BLaER1 treated with 17β-estradiol and CSF1 and Interleukin-3, amounts not matched to agents 10 nM and 100 nM (cell line): ENCODE measurements around the gene COL12A1.

ENCODE experiments used
- H3K27ac ChIP-seq, 11 experiments: shearing (Covaris generic); formaldehyde crosslinking; 2 replicates each; pipeline ENCODE4 v1.8.1; 2022
- H3K27me3 ChIP-seq, 11 experiments: shearing (Covaris generic); formaldehyde crosslinking; 2 replicates each; pipeline ENCODE4 v1.8.1; 2022
- H3K36me3 ChIP-seq, 11 experiments: shearing (Covaris generic); formaldehyde crosslinking; 2 replicates each; pipeline ENCODE4 v1.8.1; 2022
- H3K4me1 ChIP-seq, 10 experiments: shearing (Covaris generic); formaldehyde crosslinking; 2 replicates each; pipeline ENCODE4 v1.8.1; 2022
- H3K4me2 ChIP-seq, 11 experiments: shearing (Covaris generic); formaldehyde crosslinking; 2 replicates each; pipeline ENCODE4 v1.8.1; 2022
- H3K4me3 ChIP-seq, 10 experiments: shearing (Covaris generic); formaldehyde crosslinking; 2 replicates each; pipeline ENCODE4 v1.8.1; 2022
- H3K9ac ChIP-seq, 11 experiments: shearing (Covaris generic); formaldehyde crosslinking; 2 replicates each; pipeline ENCODE4 v1.8.1; 2022
- H3K9me3 ChIP-seq, 11 experiments: shearing (Covaris generic); formaldehyde crosslinking; replicated peaks in 1 of 11; 2 replicates each; pipeline ENCODE4 v1.8.1; 2022
- H4K20me1 ChIP-seq, 11 experiments: shearing (Covaris generic); formaldehyde crosslinking; 2 replicates each; pipeline ENCODE4 v1.8.1; 2022
- Cebpa-rat ChIP-seq, 11 experiments: shearing (Covaris generic); IDR thresholded peaks; 2 replicates each; pipeline ENCODE4 v1.8.1; 2022

Gene COL12A1

DNA sequence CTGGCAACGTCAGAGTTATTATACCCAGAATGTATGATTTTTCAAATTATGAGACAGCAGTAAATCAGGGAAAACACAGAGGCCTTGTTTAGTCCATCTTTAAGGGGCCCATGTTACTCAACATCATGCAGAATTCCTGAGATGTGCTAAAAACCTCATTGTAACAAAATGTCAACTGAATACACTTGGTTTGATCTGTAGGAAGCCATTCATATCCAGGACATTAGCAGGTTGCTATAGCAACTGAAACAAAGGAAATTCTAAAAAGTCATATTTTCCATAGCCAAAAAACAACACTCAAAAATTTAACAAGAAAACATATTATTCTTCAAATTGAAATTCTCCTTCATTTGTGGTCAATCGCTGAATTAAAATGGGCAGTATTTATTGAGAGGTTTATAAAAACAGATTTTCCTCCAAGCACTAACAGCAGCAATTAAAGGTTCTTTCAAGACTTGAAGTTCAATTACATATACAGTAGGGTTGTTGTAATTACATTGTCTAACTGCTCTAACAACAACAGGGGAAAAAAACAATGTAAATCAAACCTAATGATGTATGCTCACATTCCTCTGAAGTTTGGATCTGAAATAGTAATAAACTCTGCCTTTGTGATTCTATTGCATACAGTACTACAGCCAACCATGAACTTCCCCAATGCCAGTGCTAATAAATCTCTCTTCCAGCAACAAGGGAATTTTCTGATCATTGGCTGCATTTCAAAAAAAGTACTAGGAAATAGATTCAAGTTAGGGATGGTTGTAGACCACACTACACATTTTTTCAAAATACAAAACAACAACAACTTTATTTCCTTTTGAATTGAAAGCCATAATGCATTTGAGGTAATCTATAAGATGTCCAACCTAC is 34.9 kb downstream of the COL12A1 start:
- no peaks in the 10 kb centered on the region for H3K27me3 ChIP-seq
- no peak for TF ChIP-seq Cebpa-rat (IDR thresholded peaks at IDR 0.05)
- H3K4me3 ChIP-seq: no peak overlapping the region
- H4K20me1 ChIP-seq: no peaks in the 10 kb centered on the region
- no peaks in the 10 kb centered on the region for H3K36me3 ChIP-seq
- H3K4me1 ChIP-seq: no peaks in the 10 kb centered on the region
- H3K9ac ChIP-seq: no peak overlapping the region
- H3K4me2 ChIP-seq: no peak overlapping the region
- no peaks in the 10 kb centered on the region for H3K9me3 ChIP-seq
- no peak overlapping the region for H3K27ac ChIP-seq

GRCh38 chr6:75169689-75170586 is 35.9 kb downstream of the COL12A1 start:
- H3K4me3 ChIP-seq: no peak overlapping the region
- no peak overlapping the region for H3K27ac ChIP-seq
- H3K9me3 ChIP-seq: no peaks in the 10 kb centered on the region
- no peak overlapping the region for H3K9ac ChIP-seq
- no peaks in the 10 kb centered on the region for H3K4me1 ChIP-seq
- no peak for TF ChIP-seq Cebpa-rat (IDR thresholded peaks at IDR 0.05)
- no peak overlapping the region for H3K4me2 ChIP-seq
- H3K27me3 ChIP-seq: no peaks in the 10 kb centered on the region
- no peaks in the 10 kb centered on the region for H3K36me3 ChIP-seq
- no peaks in the 10 kb centered on the region for H4K20me1 ChIP-seq

DNA sequence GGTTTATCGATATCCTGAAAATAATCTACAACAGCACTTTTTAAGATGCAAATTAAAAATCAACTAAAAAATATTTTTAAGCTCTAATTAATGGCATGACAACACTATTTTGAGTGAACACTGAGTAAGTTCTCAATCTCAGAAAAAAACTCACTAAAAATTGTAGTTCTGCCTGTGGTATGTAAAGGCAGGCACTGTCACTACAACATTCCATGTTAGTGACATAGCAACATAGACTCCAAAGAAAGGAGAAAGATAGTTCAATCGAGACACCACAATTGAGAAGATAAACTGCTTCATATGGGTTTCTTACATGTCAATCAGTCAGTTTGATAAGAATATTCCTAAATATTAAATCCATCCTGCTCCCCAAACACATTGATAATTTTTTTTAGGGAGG is 38.0 kb downstream of the COL12A1 start:
- Histone ChIP-seq H3K9me3 (no peaks in the 10 kb centered on the region), H4K20me1 (no peaks in the 10 kb centered on the region), H3K4me2 (no peak overlapping the region), H3K27ac (no peak overlapping the region), H3K4me1 (no peaks in the 10 kb centered on the region), H3K9ac (no peak overlapping the region), H3K4me3 (no peak overlapping the region), H3K27me3 (no peaks in the 10 kb centered on the region), H3K36me3 (no peaks in the 10 kb centered on the region)
- TF ChIP-seq Cebpa-rat (IDR thresholded peaks at IDR 0.05): no peak

DNA sequence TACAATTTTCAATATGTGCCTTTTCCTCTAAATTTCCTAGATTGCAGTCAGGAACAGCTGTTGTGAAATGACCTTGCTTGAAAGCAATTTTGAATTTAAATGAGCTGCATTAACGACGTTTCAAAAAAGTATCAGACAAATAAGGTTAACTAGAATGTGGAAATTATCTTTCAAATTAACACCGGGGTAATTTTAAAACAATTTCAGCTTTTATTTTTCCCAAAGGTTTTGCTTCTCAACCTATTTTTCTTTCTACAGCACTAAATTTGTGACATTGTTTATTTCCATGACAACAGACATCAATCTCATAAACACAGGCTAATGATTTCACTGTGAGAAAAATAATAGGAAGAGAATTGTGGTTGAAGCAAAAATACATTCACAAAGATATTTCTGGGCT is 38.5 kb downstream of the COL12A1 start:
- Histone ChIP-seq H3K27ac (no peak overlapping the region), H3K9ac (no peak overlapping the region), H3K27me3 (no peaks in the 10 kb centered on the region), H3K4me2 (no peak overlapping the region), H3K4me1 (no peaks in the 10 kb centered on the region), H3K4me3 (no peak overlapping the region), H3K9me3 (no peaks in the 10 kb centered on the region), H4K20me1 (no peaks in the 10 kb centered on the region), H3K36me3 (no peaks in the 10 kb centered on the region)
- no peak for TF ChIP-seq Cebpa-rat (IDR thresholded peaks at IDR 0.05)

GRCh38 chr6:75166773-75167172 is 39.1 kb downstream of the COL12A1 start:
- H3K36me3 ChIP-seq: no peaks in the 10 kb centered on the region
- H3K27me3 ChIP-seq: no peaks in the 10 kb centered on the region
- no peak for TF ChIP-seq Cebpa-rat (IDR thresholded peaks at IDR 0.05)
- H3K4me2 ChIP-seq: no peak overlapping the region
- no peaks in the 10 kb centered on the region for H4K20me1 ChIP-seq
- H3K4me1 ChIP-seq: no peaks in the 10 kb centered on the region
- H3K9me3 ChIP-seq: no peaks in the 10 kb centered on the region
- no peak overlapping the region for H3K4me3 ChIP-seq
- no peak overlapping the region for H3K27ac ChIP-seq
- H3K9ac ChIP-seq: no peak overlapping the region

DNA sequence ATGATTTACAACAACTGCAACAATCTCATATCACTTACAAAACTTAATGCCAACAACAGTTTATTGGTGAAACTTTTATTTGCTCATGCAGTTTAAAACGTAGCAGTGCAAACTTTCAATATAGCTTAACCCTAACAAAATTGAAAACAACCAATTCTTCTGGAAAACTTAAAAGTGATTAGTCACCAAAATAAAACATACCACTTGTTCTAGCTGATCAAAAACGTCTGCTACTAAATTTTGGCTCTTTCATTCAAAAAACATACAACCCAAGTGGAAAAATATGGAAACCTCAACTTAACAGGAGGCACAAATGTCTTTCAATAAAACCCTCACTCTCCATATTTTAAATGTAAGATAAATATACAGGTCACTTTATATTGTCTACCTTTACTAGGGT is 39.6 kb downstream of the COL12A1 start:
- Histone ChIP-seq H4K20me1 (no peaks in the 10 kb centered on the region), H3K36me3 (no peaks in the 10 kb centered on the region), H3K9me3 (no peaks in the 10 kb centered on the region), H3K27me3 (no peaks in the 10 kb centered on the region), H3K9ac (no peak overlapping the region), H3K4me2 (no peak overlapping the region), H3K4me1 (no peaks in the 10 kb centered on the region), H3K4me3 (no peak overlapping the region), H3K27ac (no peak overlapping the region)
- TF ChIP-seq Cebpa-rat (IDR thresholded peaks at IDR 0.05): no peak

- no peak overlapping the region for H3K4me3 ChIP-seq
- no peak overlapping the region for H3K27ac ChIP-seq
- H3K4me1 ChIP-seq: no peaks in the 10 kb centered on the region
- H3K4me2 ChIP-seq: no peak overlapping the region
- no peak for TF ChIP-seq Cebpa-rat (IDR thresholded peaks at IDR 0.05)
- H3K9me3 ChIP-seq: no peaks in the 10 kb centered on the region
- H4K20me1 ChIP-seq: no peaks in the 10 kb centered on the region
- no peaks in the 10 kb centered on the region for H3K27me3 ChIP-seq
- H3K36me3 ChIP-seq: no peaks in the 10 kb centered on the region
- H3K9ac ChIP-seq: no peak overlapping the region
Observed at GRCh38 chr6:75158176-75158575, 47.7 kb downstream of the COL12A1 start.

- H3K27me3 ChIP-seq: no peaks in the 10 kb centered on the region
Observed at GRCh38 chr6:75157336-75157735, 48.5 kb downstream of the COL12A1 start.

DNA sequence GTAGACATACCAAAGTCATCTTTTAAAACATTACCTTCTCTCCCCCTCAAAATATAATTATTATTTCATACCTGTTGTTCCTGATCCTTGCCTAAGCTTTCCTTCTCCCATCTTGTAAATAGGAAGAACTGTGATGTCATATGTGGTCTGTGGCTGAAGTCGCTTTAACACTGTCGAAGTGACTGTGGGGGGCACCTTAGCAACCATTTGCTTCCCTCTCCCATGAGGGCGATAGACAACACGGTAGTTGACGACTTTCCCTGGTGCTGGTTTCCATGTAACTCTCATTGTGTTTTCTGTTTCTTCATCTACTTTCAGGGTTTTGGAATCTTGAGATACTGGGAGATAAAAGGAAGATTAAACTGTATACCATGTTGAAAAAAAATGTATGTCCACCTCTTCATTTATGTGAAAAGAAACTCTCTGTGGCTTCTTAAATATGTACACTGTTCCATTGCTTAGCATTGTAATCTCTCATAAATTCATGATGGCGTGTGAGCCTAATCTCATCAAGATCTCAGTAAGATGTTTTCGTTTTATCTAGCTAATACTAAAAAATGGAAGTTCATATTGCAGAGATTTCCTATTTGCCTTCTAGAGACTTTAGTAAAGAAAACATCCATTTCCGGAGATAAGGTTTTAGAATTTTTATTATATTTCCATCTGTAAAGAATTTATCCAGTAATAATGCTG is 49.5 kb downstream of the COL12A1 start:
- no peak overlapping the region for H3K4me3 ChIP-seq
- no peak overlapping the region for H3K27ac ChIP-seq
- TF ChIP-seq Cebpa-rat (IDR thresholded peaks at IDR 0.05): no peak
- no peaks in the 10 kb centered on the region for H4K20me1 ChIP-seq
- H3K9me3 ChIP-seq: no peaks in the 10 kb centered on the region
- H3K4me2 ChIP-seq: no peak overlapping the region
- H3K9ac ChIP-seq: no peak overlapping the region
- H3K36me3 ChIP-seq: no peaks in the 10 kb centered on the region
- H3K27me3 ChIP-seq: no peaks in the 10 kb centered on the region
- H3K4me1 ChIP-seq: no peaks in the 10 kb centered on the region

More at GRCh38 chr6:75157336-75157735, 48.5 kb downstream of the COL12A1 start:
- Histone ChIP-seq H3K4me1 (no peaks in the 10 kb centered on the region), H3K9me3 (no peaks in the 10 kb centered on the region), H3K4me2 (no peak overlapping the region), H3K27ac (no peak overlapping the region), H3K9ac (no peak overlapping the region), H4K20me1 (no peaks in the 10 kb centered on the region), H3K4me3 (no peak overlapping the region), H3K36me3 (no peaks in the 10 kb centered on the region)
- TF ChIP-seq Cebpa-rat (IDR thresholded peaks at IDR 0.05): no peak
